DMS 273 treated with DMSO at 0.1 percent for 48 hours (cell line): ENCODE measurements around the gene PSEN1.

Experiments
- DNase-seq: peaks from one replicate; lab custom pipeline; 2025; lab: John Stamatoyannopoulos, UW

Gene PSEN1

GRCh38 chr14:73136387-73137225 lies at the start of gene PSEN1:
TSS of gene PSEN1 (plus strand) at chr14:73136507. CDS start at chr14:73148020, 11,513 bp downstream.
- peak; percentile 46 for DNase-seq

GRCh38 chr14:73091044-73091443 lies 45.3 kb upstream of the PSEN1 start:
- no peak for DNase-seq

GRCh38 chr14:73097421-73097820 lies 38.9 kb upstream of the PSEN1 start:
- DNase-seq: no peak

- DNase-seq: no peak
These were observed 36.0 kb upstream of the PSEN1 start for GRCh38 chr14:73100334-73100733.

GRCh38 chr14:73102806-73103497 lies 33.4 kb upstream of the PSEN1 start:
- no peak for DNase-seq

GRCh38 chr14:73105050-73105449 lies 31.3 kb upstream of the PSEN1 start:
- DNase-seq: no peak

- DNase-seq: no peak
These were observed 30.6 kb upstream of the PSEN1 start for GRCh38 chr14:73105727-73106126.

GRCh38 chr14:73116079-73116665 lies 20.1 kb upstream of the PSEN1 start:
- DNase-seq: no peak

- no peak for DNase-seq
These were observed 12.0 kb upstream of the PSEN1 start for GRCh38 chr14:73124180-73124894.

- DNase-seq: no peak
These were observed 11.1 kb upstream of the PSEN1 start for GRCh38 chr14:73125169-73125588.

GRCh38 chr14:73125746-73126145 lies 10.6 kb upstream of the PSEN1 start:
- DNase-seq: no peak

GRCh38 chr14:73133795-73134194 lies 2.5 kb upstream of the PSEN1 start:
- DNase-seq: no peak

- no peak for DNase-seq
These were observed 271 bp upstream of the PSEN1 start for GRCh38 chr14:73136085-73136386.

- no peak for DNase-seq
These were observed 4.6 kb downstream of the PSEN1 start for GRCh38 chr14:73140811-73141323.

GRCh38 chr14:73142216-73142615 lies 5.9 kb downstream of the PSEN1 start:
- no peak for DNase-seq

GRCh38 chr14:73143003-73143402 lies 6.7 kb downstream of the PSEN1 start:
- DNase-seq: no peak

GRCh38 chr14:73143617-73144016 lies 7.3 kb downstream of the PSEN1 start:
- no peak for DNase-seq

- DNase-seq: no peak
These were observed 9.1 kb downstream of the PSEN1 start for GRCh38 chr14:73145371-73145770.

GRCh38 chr14:73146111-73146510 lies 9.8 kb downstream of the PSEN1 start:
- no peak for DNase-seq

GRCh38 chr14:73149753-73150152 lies 13.4 kb downstream of the PSEN1 start:
- no peak for DNase-seq

- DNase-seq: no peak
These were observed 17.0 kb downstream of the PSEN1 start for GRCh38 chr14:73153272-73153671.

GRCh38 chr14:73162251-73162650 lies 25.9 kb downstream of the PSEN1 start:
- DNase-seq: no peak
